ENCODE results near the gene STT3B. TPM values are rescaled to one million over a fixed set of nuclear protein-coding genes. Genes with fewer than 3 reads are reported as not detected.

Gene STT3B
- total RNA-seq, 6 experiments from 2014 or later = 53.8 to 70.9 (median 65.1) TPM

GRCh38 chr3:31521468-31521867 lies 11.3 kb upstream of the STT3B start:
- intact Hi-C loops (cut with DNase I) = no loop called here
- ATAC-seq = no peak
- Histone ChIP-seq H3K36me3 (no peaks in the 10 kb centered on the region), H3K4me1 (no peaks in the 10 kb centered on the region), H3K9me3 (no peaks in the 10 kb centered on the region), H3K27ac (no peak overlapping the region), H3K4me3 (no peak overlapping the region), H3K27me3 (no peaks in the 10 kb centered on the region)
- DNase-seq = no peak
- TF ChIP-seq POLR2A (IDR thresholded peaks at IDR 0.05) = no peak
- no CpG with 5 or more reads among the region's 2 CpGs for WGBS (ENCODE audit: insufficient coverage, low coverage, low lambda C conversion rate, missing lambda C conversion rate)

DNA sequence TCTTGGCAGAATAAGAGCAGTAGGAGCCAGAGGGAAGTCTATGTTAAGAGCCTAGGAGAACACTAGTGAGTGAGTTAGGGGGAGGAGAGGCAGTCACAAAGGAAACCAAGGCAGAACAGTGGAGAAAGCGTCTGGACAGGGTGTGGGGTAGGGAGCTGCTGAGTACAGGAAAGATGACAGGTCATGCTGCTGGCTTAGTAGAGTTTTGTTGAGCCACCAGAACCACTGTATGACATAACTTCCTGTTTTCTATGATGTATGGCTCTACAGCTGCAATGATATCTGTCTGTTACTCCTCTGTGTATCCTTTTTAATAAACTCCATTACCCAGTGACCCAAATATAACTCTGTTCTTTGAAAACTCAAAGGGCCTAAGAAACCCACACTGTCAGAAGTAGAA lies 10.6 kb upstream of the STT3B start:
- no peaks in the 10 kb centered on the region for H3K9me3 ChIP-seq
- H3K4me3 ChIP-seq = no peak overlapping the region
- intact Hi-C loops (cut with DNase I) = no loop called here
- no peak for TF ChIP-seq POLR2A (IDR thresholded peaks at IDR 0.05)
- TF ChIP-seq, protein P1, sequence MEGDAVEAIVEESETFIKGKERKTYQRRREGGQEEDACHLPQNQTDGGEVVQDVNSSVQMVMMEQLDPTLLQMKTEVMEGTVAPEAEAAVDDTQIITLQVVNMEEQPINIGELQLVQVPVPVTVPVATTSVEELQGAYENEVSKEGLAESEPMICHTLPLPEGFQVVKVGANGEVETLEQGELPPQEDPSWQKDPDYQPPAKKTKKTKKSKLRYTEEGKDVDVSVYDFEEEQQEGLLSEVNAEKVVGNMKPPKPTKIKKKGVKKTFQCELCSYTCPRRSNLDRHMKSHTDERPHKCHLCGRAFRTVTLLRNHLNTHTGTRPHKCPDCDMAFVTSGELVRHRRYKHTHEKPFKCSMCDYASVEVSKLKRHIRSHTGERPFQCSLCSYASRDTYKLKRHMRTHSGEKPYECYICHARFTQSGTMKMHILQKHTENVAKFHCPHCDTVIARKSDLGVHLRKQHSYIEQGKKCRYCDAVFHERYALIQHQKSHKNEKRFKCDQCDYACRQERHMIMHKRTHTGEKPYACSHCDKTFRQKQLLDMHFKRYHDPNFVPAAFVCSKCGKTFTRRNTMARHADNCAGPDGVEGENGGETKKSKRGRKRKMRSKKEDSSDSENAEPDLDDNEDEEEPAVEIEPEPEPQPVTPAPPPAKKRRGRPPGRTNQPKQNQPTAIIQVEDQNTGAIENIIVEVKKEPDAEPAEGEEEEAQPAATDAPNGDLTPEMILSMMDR (IDR thresholded peaks at IDR 0.05) = no peak
- peak; percentile 49 to 69 (median 65) for ATAC-seq
- H3K27me3 ChIP-seq = no peaks in the 10 kb centered on the region
- no peaks in the 10 kb centered on the region for H3K4me1 ChIP-seq
- DNase-seq = no peak
- 47% methylated on average over 1 of the region's 1 CpG for WGBS (ENCODE audit: insufficient coverage, low coverage, low lambda C conversion rate, missing lambda C conversion rate)
- H3K27ac ChIP-seq = no peak overlapping the region
- H3K36me3 ChIP-seq = no peaks in the 10 kb centered on the region

DNA sequence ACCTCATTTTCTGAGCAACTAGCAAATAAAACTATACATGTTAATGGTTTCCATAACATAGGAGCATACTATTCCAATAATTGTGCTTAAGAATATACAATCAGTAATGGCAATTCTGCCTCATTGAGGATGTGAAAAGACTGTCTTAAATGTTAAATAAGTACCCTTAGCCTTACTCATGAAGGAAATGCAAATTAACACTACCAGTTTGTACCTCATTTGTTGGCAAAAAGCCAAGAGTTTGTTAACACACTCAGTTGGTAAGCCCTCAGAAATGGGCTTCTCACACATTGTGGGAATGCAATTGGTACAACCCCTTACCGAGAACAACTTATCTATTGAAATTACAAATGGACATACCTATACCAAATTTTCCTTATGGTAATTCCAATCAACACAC lies 9.2 kb upstream of the STT3B start:
- Histone ChIP-seq H3K4me3 (no peak overlapping the region), H3K36me3 (no peaks in the 10 kb centered on the region), H3K27me3 (no peaks in the 10 kb centered on the region), H3K4me1 (no peaks in the 10 kb centered on the region), H3K27ac (no peak overlapping the region), H3K9me3 (no peaks in the 10 kb centered on the region)
- WGBS (ENCODE audit: insufficient coverage, low coverage, low lambda C conversion rate, missing lambda C conversion rate) = 91% methylated on average over 1 of the region's 1 CpG
- ATAC-seq (no peak), DNase-seq (no peak)
- intact Hi-C loops (cut with DNase I) = no loop called here
- TF ChIP-seq, protein P1 (IDR thresholded peaks at IDR 0.05) = no peak
- TF ChIP-seq POLR2A (IDR thresholded peaks at IDR 0.05) = no peak

GRCh38 chr3:31525532-31525931 lies 7.2 kb upstream of the STT3B start:
- DNase-seq = no peak
- no peaks in the 10 kb centered on the region for H3K36me3 ChIP-seq
- H3K4me1 ChIP-seq = no peaks in the 10 kb centered on the region
- intact Hi-C loops (cut with DNase I) = no loop called here
- H3K27me3 ChIP-seq = no peaks in the 10 kb centered on the region
- TF ChIP-seq, protein P1 (IDR thresholded peaks at IDR 0.05) = no peak
- TF ChIP-seq POLR2A (IDR thresholded peaks at IDR 0.05) = no peak
- no peak for ATAC-seq
- no peaks in the 10 kb centered on the region for H3K9me3 ChIP-seq
- no peak overlapping the region for H3K27ac ChIP-seq
- H3K4me3 ChIP-seq = no peak overlapping the region

DNA sequence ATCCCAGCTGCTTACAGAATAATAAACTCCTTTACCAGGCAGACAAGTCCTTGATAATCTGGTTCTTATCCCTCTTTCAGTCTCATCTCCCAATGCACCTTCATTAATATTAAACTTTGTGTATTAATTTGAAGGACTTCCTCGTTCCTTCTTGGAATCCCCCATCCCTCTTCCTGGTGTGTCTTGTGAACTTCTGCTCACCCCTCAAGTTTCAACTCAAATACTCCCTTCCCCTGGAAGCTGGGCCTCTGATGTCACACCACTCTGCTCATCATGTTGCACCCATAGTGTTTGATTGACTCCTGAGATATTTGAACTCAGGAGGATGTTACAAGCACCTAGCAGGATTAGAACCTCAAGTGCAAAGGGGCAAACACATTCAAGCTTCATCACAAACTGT lies 3.3 kb upstream of the STT3B start:
- TF ChIP-seq, protein P1 (IDR thresholded peaks at IDR 0.05) = no peak
- TF ChIP-seq POLR2A (IDR thresholded peaks at IDR 0.05) = no peak
- Histone ChIP-seq H3K9me3 (no peaks in the 10 kb centered on the region), H3K27ac (no peak overlapping the region), H3K4me3 (no peak overlapping the region), H3K4me1 (peaks cover 0 to 4% (median 1%) of the 10 kb centered on the region in 4 donors), H3K27me3 (no peaks in the 10 kb centered on the region), H3K36me3 (no peaks in the 10 kb centered on the region)
- 41% methylated on average over 1 of the region's 1 CpG for WGBS (ENCODE audit: insufficient coverage, low coverage, low lambda C conversion rate, missing lambda C conversion rate)
- intact Hi-C loops (cut with DNase I) = no loop called here
- DNase-seq (no peak), ATAC-seq (no peak)

Data from right lobe of liver (tissue), 6 donors.